ENCODE results near the gene FILIP1.

The FILIP1 gene

DNA sequence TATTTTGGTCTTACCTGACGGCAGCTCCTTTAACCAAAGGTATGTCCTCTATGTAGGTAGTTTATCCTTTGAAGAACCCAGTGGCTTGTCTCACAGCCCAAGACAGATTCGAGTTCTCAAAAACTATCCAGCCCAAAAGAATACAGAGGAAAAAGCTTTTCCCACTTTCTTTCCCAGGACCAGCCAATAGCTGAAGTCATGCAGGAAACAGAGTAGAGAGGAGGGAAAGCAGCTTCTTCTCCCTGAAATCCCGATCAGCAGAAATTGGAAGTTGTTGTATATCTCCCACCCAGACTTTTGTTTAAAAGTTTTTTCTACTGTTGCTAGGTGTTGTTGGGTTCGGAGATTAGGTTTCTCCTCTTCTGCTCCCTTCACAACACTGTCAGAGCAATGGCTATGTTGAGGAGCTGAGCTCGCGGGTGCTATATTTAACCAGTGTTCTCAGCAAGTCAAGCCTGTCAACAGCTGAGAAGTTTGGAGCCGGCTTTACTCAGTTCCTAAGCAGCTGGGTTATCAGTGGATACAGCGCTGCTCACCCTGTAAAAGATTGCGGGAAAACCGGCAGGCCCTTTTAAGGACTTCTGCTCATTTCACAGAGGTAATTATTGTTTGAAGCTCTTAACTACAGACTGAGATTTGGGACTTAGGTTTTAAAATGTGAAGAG is at the start of gene FILIP1:
Gene FILIP1 (minus strand): TSS at position 401 of the 665 bp plus-strand sequence. CDS start 78,828 bp downstream, outside the sequence.
- no peak for DNase-seq (ENCODE audit: low read depth in 3 of 3)

GRCh38 chr6:75543311-75543710 is 49.7 kb upstream of the FILIP1 start:
- no peak for DNase-seq (ENCODE audit: low read depth in 3 of 3)

- DNase-seq (ENCODE audit: low read depth in 3 of 3): no peak
These were observed 45.5 kb upstream of the FILIP1 start for GRCh38 chr6:75539136-75539535.

GRCh38 chr6:75532521-75532920 is 38.9 kb upstream of the FILIP1 start:
- DNase-seq (ENCODE audit: low read depth in 3 of 3): no peak

- DNase-seq (ENCODE audit: low read depth in 3 of 3): no peak
These were observed 37.6 kb upstream of the FILIP1 start for GRCh38 chr6:75531174-75531573.

GRCh38 chr6:75530696-75531095 is 37.1 kb upstream of the FILIP1 start:
- DNase-seq (ENCODE audit: low read depth in 3 of 3): no peak

GRCh38 chr6:75528423-75528822 is 34.8 kb upstream of the FILIP1 start:
- DNase-seq (ENCODE audit: low read depth in 3 of 3): no peak

GRCh38 chr6:75526502-75527127 is 33.0 kb upstream of the FILIP1 start:
- DNase-seq (ENCODE audit: low read depth in 3 of 3): peak in 2 of 3 experiments; percentile 13 to 28

DNA sequence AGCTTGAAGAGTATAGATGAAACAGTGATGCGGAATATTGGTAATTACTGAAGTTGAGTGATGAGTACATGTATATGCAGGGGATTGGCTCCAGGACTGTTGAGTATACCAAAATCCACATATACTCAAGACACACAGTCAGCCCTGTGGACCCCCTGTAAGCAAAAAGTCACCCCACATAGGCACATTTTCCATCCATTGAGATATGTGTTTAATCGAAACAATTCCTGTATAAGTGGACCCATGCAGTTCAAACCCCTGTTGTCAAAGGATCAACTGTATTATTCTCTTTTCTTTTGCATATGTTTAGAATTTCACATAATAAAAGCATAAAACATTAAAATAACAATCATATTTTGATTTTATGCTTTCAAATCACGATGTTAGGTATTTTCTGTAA is 32.1 kb upstream of the FILIP1 start:
- no peak for DNase-seq (ENCODE audit: low read depth in 3 of 3)

- DNase-seq (ENCODE audit: low read depth in 3 of 3): no peak
These were observed 30.8 kb upstream of the FILIP1 start for GRCh38 chr6:75524322-75524972.

GRCh38 chr6:75516757-75517156 is 23.2 kb upstream of the FILIP1 start:
- no peak for DNase-seq (ENCODE audit: low read depth in 3 of 3)

DNA sequence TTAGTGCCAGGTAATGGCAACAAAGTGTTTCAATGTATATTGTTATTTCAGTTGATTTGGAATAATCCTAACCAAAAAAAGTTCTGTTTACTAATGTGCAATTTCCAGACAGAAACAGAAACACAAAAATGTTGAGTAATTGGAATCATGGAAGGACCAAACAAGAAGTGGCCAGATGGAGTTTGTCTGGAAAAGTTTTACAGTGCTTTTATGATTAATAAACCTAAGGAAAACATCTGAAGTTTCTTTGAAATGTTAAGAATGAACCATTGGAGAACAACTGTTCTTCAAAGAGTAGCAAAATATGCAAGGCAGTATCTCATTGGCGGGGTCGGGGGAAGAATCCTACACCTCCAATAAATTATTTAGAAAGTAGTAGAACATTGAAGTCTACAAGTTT is 19.0 kb upstream of the FILIP1 start:
- DNase-seq (ENCODE audit: low read depth in 3 of 3): no peak

- no peak for DNase-seq (ENCODE audit: low read depth in 3 of 3)
These were observed 11.8 kb upstream of the FILIP1 start for GRCh38 chr6:75505424-75505823.

DNA sequence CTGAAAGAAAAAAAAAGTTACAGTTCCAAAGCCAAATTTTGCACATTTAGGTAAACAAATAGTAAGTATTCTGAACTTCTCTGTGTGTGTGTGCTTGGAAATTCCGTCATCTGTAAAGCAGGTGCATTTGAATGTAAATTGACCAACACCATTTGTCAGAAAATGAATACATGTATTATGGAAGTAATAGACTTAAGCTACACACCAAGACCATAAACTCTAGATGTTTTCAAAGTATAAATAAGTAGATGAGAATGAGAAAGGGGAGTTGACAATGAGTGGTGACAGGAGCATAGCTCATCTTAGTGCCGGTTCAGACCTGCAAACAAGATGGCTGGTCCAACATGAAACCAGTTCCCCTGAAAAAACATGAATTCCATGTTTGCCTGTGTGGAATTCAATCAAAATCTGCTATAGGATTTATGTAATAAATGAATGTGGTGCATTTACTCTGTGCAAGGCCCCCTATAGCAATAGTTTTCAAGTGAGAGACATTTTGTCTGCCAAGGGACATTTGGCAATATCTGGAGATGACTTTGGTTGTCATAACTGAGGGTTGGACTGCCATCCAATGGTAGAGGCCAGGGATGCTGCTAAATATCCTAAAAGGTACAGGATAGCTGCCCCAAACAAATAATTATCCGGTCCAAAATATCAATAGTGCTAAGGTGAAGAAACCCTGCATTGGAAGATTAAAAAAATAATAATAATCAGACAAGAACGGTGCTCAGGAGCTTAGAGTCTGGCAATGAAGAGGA is 11.0 kb upstream of the FILIP1 start:
- DNase-seq (ENCODE audit: low read depth in 3 of 3): no peak

- DNase-seq (ENCODE audit: low read depth in 3 of 3): no peak
These were observed 9.7 kb upstream of the FILIP1 start for GRCh38 chr6:75503291-75503690.

GRCh38 chr6:75502884-75503283 is 9.3 kb upstream of the FILIP1 start:
- no peak for DNase-seq (ENCODE audit: low read depth in 3 of 3)

- DNase-seq (ENCODE audit: low read depth in 3 of 3): no peak
These were observed 8.2 kb upstream of the FILIP1 start for GRCh38 chr6:75501756-75502155.

DNA sequence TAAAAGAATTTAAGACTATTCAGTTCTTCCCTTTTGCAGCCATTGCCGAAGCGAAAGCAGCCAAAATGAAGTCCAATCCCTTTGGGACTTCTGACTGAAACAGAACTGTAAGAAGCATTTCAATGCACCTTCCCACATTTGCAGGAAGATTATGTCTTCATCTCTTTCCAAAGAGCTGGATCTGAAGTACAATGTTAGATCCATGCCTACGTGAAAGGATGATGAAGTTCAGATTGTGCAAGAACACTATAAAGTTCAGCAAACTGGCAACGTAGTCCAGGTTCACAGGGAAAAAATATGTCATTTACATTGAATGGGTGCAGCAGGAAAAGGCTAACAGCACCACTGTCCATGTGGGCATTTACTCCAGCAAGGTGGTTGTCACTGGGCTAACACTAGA is 6.0 kb upstream of the FILIP1 start:
- DNase-seq (ENCODE audit: low read depth in 3 of 3): no peak

- DNase-seq (ENCODE audit: low read depth in 3 of 3): no peak
These were observed 5.3 kb upstream of the FILIP1 start for GRCh38 chr6:75498862-75499261.

GRCh38 chr6:75497994-75498393 is 4.4 kb upstream of the FILIP1 start:
- no peak for DNase-seq (ENCODE audit: low read depth in 3 of 3)

- no peak for DNase-seq (ENCODE audit: low read depth in 3 of 3)
These were observed 1.4 kb upstream of the FILIP1 start for GRCh38 chr6:75495011-75495410.

GRCh38 chr6:75494290-75494689 is 690 bp upstream of the FILIP1 start:
- DNase-seq (ENCODE audit: low read depth in 3 of 3): no peak
